Neural cell (in vitro differentiated cells): Measurements from ENCODE around the gene ZNF335. TPM values are rescaled to one million over a fixed set of nuclear protein-coding genes. Genes with fewer than 3 reads are reported as not detected.
"Not testable (repeated sequence)": the region's sequence is repeated elsewhere in the genome, so short reads cannot be mapped to it uniquely, and the experiment has no call there.

Experiments used
- H2AFZ ChIP-seq: fragments of 200-600, 300-800 bp; sonication (generic), shearing (Covaris generic); 2 replicates; pipeline ENCODE4 v1.6.0; 2014; ENCODE audit warnings: low read depth, mild to moderate bottlenecking, antibody characterized with exemption, low read length, moderate library complexity
- H3F3A ChIP-seq: fragments of 200-600 bp; shearing (Covaris generic); 2 replicates; pipeline ENCODE4 v1.6.1; 2016; ENCODE audit warnings: mild to moderate bottlenecking, moderate library complexity, mixed read lengths, antibody characterized with exemption, low read length; ENCODE audit not compliant: insufficient read depth, poor library complexity, severe bottlenecking
- H3K27ac ChIP-seq: fragments of 200-600, 300-800 bp; sonication (generic), shearing (Covaris generic); 2 replicates; pipeline ENCODE4 v1.5.1; 2014; ENCODE audit warnings: mild to moderate bottlenecking, low read length, moderate library complexity
- H3K27me3 ChIP-seq: fragments of 300-800, 200-600 bp; sonication (generic), shearing (Covaris generic); 2 replicates; pipeline ENCODE4 v1.6.0; 2014; ENCODE audit warnings: mild to moderate bottlenecking, low read depth, low read length, moderate library complexity; ENCODE audit not compliant: insufficient read depth
- H3K36me3 ChIP-seq: fragments of 300-800, 200-600 bp; sonication (generic), shearing (Covaris generic); 2 replicates; pipeline ENCODE4 v1.5.1; 2014; ENCODE audit warnings: mild to moderate bottlenecking, antibody characterized with exemption, low read length, moderate library complexity; ENCODE audit not compliant: insufficient read depth
- H3K4me2 ChIP-seq: fragments of 300-800, 200-600 bp; sonication (generic), shearing (Covaris generic); 2 replicates; pipeline ENCODE4 v1.6.0; 2014; ENCODE audit warnings: mild to moderate bottlenecking, low read length
- H3K4me3 ChIP-seq: fragments of 300-800, 200-600 bp; sonication (generic), shearing (Covaris generic); 2 replicates; pipeline ENCODE4 v1.5.1; 2014; ENCODE audit warnings: mild to moderate bottlenecking, low read length, moderate library complexity
- H3K79me2 ChIP-seq: fragments of 200-600 bp; shearing (Covaris generic); replicated peaks from 2 replicates; pipeline ENCODE4 v1.6.0; 2014; ENCODE audit warnings: mild to moderate bottlenecking, low read length, moderate library complexity; ENCODE audit not compliant: insufficient read depth
- H3K9ac ChIP-seq: fragments of 300-800, 200-600 bp; sonication (generic), shearing (Covaris generic); 2 replicates; pipeline ENCODE4 v1.6.1; 2016; ENCODE audit warnings: mild to moderate bottlenecking, low read length, mixed read lengths
- H3K9me2 ChIP-seq: fragments of 200-600 bp; shearing (Covaris generic); 2 replicates; pipeline ENCODE4 v1.6.1; 2016; ENCODE audit warnings: mild to moderate bottlenecking, low read length, mixed read lengths; ENCODE audit not compliant: insufficient read depth
- H3K9me3 ChIP-seq: fragments of 200-600, 300-800 bp; sonication (generic), shearing (Covaris generic); 2 replicates; pipeline ENCODE4 v1.6.1; 2016; ENCODE audit warnings: mild to moderate bottlenecking, mixed run types, low read length, moderate library complexity, mixed read lengths
- H4K20me1 ChIP-seq: fragments of 200-600 bp; shearing (Covaris generic); 2 replicates; pipeline ENCODE4 v1.6.1; 2016; ENCODE audit warnings: mild to moderate bottlenecking, mixed run types; ENCODE audit not compliant: insufficient read depth
- EP300 ChIP-seq: fragments of 450-650 bp; conservative IDR thresholded peaks from 2 replicates; pipeline ENCODE4 v1.6.1; 2014; ENCODE audit warnings: antibody characterized with exemption, mild to moderate bottlenecking, moderate library complexity; ENCODE audit not compliant: poor library complexity, severe bottlenecking
- EZH2 ChIP-seq: fragments of 200-600, 300-800 bp; shearing (Covaris generic), sonication (generic); IDR thresholded peaks from 2 replicates; pipeline ENCODE4 v1.6.1; 2014; ENCODE audit warnings: antibody characterized with exemption, low read length, borderline replicate concordance, mild to moderate bottlenecking; ENCODE audit not compliant: insufficient read depth, poor library complexity, severe bottlenecking
- MXI1 ChIP-seq: fragments of 450-650 bp; conservative IDR thresholded peaks from 2 replicates; pipeline ENCODE4 v1.6.1; 2014; ENCODE audit warnings: antibody characterized with exemption, mild to moderate bottlenecking; ENCODE audit not compliant: poor library complexity, severe bottlenecking
- POLR2AphosphoS5 ChIP-seq: IDR thresholded peaks from 2 replicates; pipeline ENCODE4 v1.6.1; 2012
- RAD21 ChIP-seq: fragments of 450-650 bp; conservative IDR thresholded peaks from 2 replicates; pipeline ENCODE4 v1.6.1; 2014; ENCODE audit warnings: antibody characterized with exemption, mild to moderate bottlenecking, moderate library complexity
- SMC3 ChIP-seq: fragments of 450-650 bp; conservative IDR thresholded peaks from 2 replicates; pipeline ENCODE4 v1.6.1; 2014; ENCODE audit warnings: antibody characterized with exemption, mild to moderate bottlenecking, moderate library complexity; ENCODE audit not compliant: poor library complexity
- TAF1 ChIP-seq: IDR thresholded peaks from 2 replicates; pipeline ENCODE4 v1.6.1; 2012; ENCODE audit warnings: low read depth
- polyA plus RNA-seq: library from polyadenylated mRNA; depleted of rRNA; stranded (reverse); fragments of >200 nt; gene quantifications from 2 replicates; pipeline ENCODE4 v1.2.3, GENCODE V29; 2014
- TF ChIP-seq, protein P1 (sequence below): IDR thresholded peaks from 2 replicates; pipeline ENCODE4 v1.6.1; 2012; ENCODE audit warnings: borderline replicate concordance
- TF ChIP-seq, protein P2 (sequence below): fragments of 450-650 bp; IDR thresholded peaks from 2 replicates; pipeline ENCODE4 v1.5.1; 2014; ENCODE audit warnings: antibody characterized with exemption, mild to moderate bottlenecking, moderate library complexity; ENCODE audit not compliant: poor library complexity, severe bottlenecking

The ZNF335 gene
- polyA plus RNA-seq, 1 donor from 2014 or later = 12.8 TPM

DNA sequence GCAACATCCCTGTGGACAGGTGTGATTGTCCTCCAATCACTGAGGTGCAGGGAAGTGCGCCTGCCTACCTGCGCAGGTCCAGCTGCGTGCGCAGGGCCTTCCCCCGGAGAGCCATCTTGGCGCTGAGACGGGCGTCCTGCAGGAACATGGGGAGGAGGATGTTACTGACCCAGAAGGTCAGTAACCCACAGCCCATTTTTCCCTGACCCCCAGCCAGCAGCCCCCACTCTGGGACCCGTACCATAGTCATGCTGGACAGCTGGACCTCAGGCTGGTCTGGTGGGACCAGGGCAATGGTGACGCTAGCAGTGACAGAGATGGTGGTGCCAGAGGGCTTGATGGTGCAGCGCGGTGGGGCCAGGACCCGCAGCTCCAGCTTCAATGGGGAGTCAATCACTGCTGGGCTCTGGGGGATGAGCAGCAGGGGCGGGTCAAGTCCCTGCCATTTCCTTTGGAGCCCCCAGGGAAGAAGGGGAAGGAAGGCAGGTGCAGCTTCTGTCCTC is 69.8 kb downstream of the ZNF335 start:
- Histone ChIP-seq H3K4me3 (no peak overlapping the region), H3K9me2 (no peaks in the 10 kb centered on the region), H4K20me1 (no peaks in the 10 kb centered on the region), H2AFZ (no peak overlapping the region), H3K9ac (no peak overlapping the region), H3K4me2 (no peak overlapping the region), H3K27me3 (no peaks in the 10 kb centered on the region), H3F3A (no peaks in the 10 kb centered on the region), H3K36me3 (no peaks in the 10 kb centered on the region), H3K9me3 (no peaks in the 10 kb centered on the region), H3K27ac (no peak overlapping the region), H3K79me2 (no peaks in the 10 kb centered on the region)
- TF ChIP-seq TAF1 = no peak
- TF ChIP-seq EZH2 = no peak
- TF ChIP-seq SMC3 = no peak
- TF ChIP-seq RAD21 = no peak
- no peak for TF ChIP-seq MXI1
- TF ChIP-seq EP300 = no peak
- TF ChIP-seq, protein P1, sequence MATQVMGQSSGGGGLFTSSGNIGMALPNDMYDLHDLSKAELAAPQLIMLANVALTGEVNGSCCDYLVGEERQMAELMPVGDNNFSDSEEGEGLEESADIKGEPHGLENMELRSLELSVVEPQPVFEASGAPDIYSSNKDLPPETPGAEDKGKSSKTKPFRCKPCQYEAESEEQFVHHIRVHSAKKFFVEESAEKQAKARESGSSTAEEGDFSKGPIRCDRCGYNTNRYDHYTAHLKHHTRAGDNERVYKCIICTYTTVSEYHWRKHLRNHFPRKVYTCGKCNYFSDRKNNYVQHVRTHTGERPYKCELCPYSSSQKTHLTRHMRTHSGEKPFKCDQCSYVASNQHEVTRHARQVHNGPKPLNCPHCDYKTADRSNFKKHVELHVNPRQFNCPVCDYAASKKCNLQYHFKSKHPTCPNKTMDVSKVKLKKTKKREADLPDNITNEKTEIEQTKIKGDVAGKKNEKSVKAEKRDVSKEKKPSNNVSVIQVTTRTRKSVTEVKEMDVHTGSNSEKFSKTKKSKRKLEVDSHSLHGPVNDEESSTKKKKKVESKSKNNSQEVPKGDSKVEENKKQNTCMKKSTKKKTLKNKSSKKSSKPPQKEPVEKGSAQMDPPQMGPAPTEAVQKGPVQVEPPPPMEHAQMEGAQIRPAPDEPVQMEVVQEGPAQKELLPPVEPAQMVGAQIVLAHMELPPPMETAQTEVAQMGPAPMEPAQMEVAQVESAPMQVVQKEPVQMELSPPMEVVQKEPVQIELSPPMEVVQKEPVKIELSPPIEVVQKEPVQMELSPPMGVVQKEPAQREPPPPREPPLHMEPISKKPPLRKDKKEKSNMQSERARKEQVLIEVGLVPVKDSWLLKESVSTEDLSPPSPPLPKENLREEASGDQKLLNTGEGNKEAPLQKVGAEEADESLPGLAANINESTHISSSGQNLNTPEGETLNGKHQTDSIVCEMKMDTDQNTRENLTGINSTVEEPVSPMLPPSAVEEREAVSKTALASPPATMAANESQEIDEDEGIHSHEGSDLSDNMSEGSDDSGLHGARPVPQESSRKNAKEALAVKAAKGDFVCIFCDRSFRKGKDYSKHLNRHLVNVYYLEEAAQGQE = no peak

- not testable (repeated sequence) for H4K20me1 ChIP-seq, H3K27ac ChIP-seq, H3K4me3 ChIP-seq, H3K79me2 ChIP-seq, H3K9me3 ChIP-seq, H3F3A ChIP-seq, H3K9ac ChIP-seq, H3K4me2 ChIP-seq, H3K9me2 ChIP-seq, H2AFZ ChIP-seq, H3K36me3 ChIP-seq, H3K27me3 ChIP-seq
Measured at GRCh38 chr20:45901332-45901731, 70.7 kb downstream of the ZNF335 start.

GRCh38 chr20:45899046-45899835 is 72.8 kb downstream of the ZNF335 start:
- no peaks in the 10 kb centered on the region for H3F3A ChIP-seq
- H3K36me3 ChIP-seq = no peaks in the 10 kb centered on the region
- H3K79me2 ChIP-seq = no peaks in the 10 kb centered on the region
- no peak for TF ChIP-seq RAD21
- TF ChIP-seq SMC3 = no peak
- no peak for TF ChIP-seq TAF1
- TF ChIP-seq POLR2AphosphoS5 = no peak
- TF ChIP-seq EP300 = no peak
- no peak for TF ChIP-seq MXI1
- TF ChIP-seq, protein P1 = no peak
- TF ChIP-seq, protein P2, sequence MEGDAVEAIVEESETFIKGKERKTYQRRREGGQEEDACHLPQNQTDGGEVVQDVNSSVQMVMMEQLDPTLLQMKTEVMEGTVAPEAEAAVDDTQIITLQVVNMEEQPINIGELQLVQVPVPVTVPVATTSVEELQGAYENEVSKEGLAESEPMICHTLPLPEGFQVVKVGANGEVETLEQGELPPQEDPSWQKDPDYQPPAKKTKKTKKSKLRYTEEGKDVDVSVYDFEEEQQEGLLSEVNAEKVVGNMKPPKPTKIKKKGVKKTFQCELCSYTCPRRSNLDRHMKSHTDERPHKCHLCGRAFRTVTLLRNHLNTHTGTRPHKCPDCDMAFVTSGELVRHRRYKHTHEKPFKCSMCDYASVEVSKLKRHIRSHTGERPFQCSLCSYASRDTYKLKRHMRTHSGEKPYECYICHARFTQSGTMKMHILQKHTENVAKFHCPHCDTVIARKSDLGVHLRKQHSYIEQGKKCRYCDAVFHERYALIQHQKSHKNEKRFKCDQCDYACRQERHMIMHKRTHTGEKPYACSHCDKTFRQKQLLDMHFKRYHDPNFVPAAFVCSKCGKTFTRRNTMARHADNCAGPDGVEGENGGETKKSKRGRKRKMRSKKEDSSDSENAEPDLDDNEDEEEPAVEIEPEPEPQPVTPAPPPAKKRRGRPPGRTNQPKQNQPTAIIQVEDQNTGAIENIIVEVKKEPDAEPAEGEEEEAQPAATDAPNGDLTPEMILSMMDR = no peak
- no peak for TF ChIP-seq EZH2
- no peak overlapping the region for H3K4me2 ChIP-seq
- no peaks in the 10 kb centered on the region for H3K27me3 ChIP-seq
- no peaks in the 10 kb centered on the region for H3K9me2 ChIP-seq
- no peaks in the 10 kb centered on the region for H3K9me3 ChIP-seq
- no peak overlapping the region for H2AFZ ChIP-seq
- H3K4me3 ChIP-seq = no peak overlapping the region
- H3K9ac ChIP-seq = no peak overlapping the region
- H3K27ac ChIP-seq = no peak overlapping the region
- no peaks in the 10 kb centered on the region for H4K20me1 ChIP-seq
